GM18519 (cell line): ENCODE measurements around the gene OR5I1.
"Not testable (repeated sequence)": the region's sequence is repeated elsewhere in the genome, so short reads cannot be mapped to it uniquely, and the experiment has no call there.

Source experiments
- ATAC-seq: cut with Tn5 transposase; IDR thresholded peaks from one replicate; pipeline ENCODE4 v1.9.1; 2021; ENCODE audit warnings: mild to moderate bottlenecking, moderate library complexity; ENCODE audit not compliant: unreplicated experiment, low FRiP score

Gene OR5I1

DNA sequence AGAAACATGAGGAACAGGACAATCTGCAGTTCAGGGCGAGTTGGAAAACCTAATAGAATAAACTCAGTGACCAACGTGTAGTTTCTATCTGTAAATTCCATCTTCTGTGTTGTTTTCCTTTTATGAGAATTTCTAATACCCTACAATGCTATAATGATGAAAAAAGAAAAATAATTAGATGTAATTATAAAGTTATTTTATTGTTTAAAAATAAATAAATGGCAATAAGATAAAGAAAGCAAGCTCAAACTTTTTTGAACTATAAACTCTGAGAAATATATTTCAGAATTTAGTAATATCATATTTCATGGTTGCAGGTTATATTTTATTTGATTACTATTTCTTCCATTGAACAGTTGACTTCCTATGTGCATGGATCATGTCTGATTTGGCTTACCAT lies at the start of gene OR5I1:
OR5I1 (minus strand) TSS at position 101 of the 400 bp plus-strand sequence; CDS start at position 101, 0 bp downstream.
- no peak for ATAC-seq

DNA sequence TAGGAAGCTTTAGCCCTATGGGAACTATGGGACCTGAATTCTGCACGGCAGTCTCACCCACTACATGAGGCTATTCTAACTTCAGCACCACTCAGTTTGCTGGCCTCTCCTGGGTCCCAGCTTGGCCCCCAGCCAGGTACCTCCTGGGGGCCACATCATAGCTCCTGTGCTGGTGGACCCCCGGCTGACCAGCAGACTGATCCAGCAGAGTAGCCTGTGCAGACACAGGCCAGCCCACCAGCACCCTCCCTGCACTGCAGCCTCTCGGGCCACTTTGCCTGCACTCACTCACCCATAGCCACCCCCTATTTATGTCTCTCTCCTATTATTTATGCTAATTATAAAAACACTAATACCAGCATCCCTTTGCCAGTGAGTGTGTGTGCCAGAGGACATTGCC lies 34.7 kb upstream of the OR5I1 start:
- no peak for ATAC-seq

DNA sequence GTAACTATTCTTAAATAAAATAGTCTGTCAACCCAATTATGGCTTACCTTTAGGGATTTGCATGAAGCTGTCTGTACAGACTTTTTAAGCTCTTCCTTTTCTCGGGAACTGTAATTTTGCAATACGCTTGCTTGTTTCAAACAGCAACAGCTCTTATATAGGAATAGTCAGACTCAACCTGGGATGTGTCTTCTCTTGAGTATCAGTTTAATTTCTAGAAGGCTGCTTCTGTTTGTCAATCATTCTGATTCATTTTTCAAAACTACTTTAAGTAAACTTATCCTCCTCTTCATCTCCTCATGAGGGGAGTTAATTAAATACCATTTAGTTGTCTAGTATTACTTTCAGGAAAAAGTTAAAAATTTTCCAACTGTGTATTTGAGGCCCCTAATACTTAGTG lies 33.6 kb upstream of the OR5I1 start, which contains the start of gene OR10AG1:
OR10AG1 (minus strand) TSS at position 101 of the 400 bp plus-strand sequence; CDS start at position 63, 38 bp downstream.
- no peak for ATAC-seq

DNA sequence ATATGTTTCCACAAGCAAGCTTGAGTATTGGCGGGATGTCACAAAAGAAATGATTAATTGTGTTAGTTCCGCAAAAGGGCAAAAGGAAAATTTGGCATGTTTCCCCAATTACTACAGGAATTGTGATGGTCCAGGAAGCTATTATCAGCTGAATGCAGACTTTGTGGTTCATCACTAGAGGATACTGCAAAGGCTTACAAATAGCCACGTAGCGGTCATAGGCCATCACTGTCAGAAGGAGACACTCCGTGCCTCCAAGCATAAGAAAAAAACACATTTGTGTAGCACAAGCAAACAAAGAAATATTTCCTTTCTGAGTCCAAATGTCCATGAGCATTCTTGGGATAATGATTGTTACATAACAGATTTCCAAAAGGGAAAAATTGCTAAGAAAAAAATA lies 31.7 kb upstream of the OR5I1 start:
- ATAC-seq, result no peak

DNA sequence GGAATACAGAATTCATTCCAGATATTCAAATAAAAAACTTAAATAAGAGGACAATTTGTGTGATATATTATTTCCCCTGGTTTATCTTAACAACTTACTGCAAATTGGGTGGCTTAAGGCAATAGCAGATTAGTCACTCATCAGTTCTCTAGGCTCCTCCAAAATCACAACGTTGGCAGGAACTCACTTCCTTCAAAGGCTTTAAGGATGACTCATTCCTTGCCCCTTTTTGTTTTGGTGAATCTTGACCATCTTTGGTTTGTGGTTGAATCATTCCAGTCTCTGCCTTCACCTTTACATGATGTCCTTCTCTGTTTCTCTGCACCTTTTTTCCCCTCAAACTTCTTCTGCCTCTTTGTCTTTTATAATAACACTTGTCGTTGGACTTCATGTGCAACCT lies 30.2 kb upstream of the OR5I1 start:
- no peak for ATAC-seq

DNA sequence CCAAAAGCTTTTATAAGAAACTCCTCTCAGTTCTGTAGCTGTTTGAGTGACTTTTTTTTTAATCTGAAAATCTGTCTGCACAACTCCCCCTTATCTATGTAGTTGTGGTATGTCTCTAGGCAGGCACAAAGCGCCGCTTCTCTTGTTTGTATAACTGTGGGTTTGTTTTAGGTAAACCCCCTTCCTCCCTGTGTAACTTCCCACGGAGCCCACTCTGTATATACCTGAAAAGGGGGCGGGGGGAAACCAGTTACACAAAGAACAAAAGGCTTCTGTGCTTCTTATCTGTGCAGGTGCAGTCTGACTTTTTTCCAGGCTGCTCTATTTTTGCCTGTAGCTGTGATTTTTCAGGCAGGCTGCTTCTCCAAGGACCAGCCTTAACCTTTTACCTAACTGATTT lies 20.3 kb upstream of the OR5I1 start:
- no peak for ATAC-seq

DNA sequence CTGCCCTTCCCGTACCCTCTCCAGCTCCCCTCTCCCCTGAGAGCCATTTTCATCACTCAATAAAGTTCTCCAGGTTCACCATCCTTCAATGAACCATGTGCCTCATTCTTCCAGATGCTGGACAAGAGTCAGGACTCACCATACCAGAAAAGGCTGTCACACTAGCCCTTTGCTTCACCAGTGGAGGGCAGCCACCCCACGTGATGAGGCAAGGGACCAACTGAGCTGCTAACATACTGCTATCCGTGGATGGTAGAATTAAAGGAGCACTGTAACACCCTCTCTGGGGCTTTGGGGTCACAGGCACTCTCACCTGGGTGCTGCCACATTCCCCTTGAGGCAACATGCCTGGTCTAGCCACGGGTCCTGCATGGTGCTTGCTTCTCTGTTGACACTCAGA lies 13.1 kb upstream of the OR5I1 start:
- ATAC-seq, result no peak

DNA sequence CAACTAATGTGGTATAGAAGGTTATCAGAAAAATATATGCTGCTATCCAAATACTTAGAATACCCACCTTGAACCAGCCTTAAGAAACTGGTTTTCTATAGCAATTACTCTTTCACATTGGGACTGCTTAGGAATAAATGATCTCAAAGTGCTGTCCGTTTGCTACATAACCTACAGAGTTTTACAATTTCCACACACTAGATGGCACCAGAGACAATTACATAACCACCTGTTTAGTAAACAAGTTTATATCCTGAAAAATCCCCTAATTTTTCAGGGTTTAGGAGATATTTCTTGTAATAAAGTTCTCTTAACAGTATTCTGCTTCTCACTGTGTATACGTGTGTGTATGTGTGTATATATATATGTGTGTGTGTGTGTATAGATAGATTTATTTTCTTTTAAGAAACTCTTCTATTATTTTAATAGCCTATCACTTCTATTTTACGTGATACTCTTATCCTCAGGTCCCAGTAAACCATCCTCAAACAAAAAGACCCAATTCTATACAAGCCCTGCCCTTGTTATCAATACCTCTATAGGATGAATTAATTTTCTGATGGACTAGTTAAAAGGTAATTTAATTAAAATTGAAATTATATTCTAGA lies 6.7 kb upstream of the OR5I1 start:
- ATAC-seq, result no peak

DNA sequence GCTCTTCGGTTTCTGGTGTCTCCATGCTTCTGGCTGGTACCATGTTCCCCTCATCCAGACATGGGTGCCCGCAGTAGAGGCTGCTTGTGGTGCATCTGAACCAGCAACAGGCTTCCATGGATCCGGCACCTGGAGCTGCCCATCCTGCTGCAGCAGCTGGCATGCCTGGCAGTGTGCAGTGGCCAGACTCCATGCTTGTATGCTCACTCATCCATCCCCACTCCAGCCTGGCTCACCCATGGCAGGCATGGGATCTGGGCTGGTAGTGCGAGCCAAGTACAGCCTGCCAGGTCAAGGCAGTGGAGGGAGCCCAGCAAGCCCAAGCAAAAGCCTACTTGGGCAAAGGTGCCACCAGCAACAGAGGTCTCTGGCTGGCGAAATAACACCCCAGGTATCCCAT lies 15.7 kb downstream of the OR5I1 start:
- ATAC-seq, result no peak

DNA sequence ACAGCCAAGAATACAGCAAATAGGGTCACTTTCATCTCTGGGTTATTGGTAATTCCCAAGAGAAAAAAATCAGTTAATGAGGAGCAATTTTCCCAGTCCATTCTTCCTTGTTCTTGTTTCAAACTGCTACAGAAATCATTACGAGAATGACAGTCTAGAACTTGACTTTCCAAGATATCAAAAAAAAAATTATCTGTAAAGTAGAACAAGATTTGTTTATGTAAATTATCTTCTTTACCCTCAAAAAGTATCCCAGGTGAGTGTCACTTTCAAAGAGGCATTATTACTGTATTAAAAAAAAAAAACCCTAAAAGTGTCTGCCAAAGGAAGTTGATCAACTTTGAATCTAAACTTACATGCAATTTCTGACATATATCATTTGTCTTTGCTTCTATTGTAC lies 21.7 kb downstream of the OR5I1 start, which contains the start of gene OR5W2:
OR5W2 (minus strand) TSS at position 101 of the 400 bp plus-strand sequence; CDS start at position 101, 0 bp downstream.
- ATAC-seq, result no peak

DNA sequence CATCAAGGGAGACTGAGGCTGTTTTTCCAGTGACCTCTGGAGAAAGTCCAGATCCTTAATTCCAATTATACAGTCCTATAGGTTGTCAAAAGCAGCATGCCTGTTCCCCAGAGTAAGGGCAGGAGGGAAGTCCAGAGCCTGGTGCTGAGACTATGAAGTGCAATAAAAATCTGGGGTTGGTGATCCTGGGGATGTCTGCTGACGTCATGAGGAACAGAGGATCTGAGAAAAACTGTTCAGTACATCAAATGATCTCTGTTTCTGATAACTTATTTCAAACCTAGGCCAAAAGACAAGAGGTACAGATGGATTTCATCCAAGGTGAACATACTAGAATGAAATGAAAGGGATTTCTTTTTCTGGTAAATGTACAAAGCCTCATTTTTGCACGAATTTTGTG lies 33.9 kb downstream of the OR5I1 start:
- no peak for ATAC-seq

DNA sequence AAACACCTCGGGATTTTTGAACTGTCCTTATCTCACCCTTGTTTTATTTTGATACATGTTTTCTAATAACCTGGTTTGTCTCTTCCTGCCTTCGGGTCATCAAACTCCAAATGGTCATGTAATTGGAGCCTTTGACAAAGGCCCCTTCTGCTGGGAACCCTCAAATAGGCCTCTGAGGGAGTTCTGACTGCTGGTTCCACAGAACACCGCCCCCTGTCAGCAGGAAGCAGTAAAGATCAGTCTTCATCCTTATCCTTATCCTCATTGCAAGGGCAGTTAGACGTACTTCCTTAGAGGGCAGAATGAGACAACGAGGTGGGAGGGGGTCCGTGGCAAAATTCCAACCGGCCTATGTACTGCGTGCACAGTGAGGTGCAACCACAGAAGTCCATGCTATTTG lies 41.0 kb downstream of the OR5I1 start:
- no peak for ATAC-seq

DNA sequence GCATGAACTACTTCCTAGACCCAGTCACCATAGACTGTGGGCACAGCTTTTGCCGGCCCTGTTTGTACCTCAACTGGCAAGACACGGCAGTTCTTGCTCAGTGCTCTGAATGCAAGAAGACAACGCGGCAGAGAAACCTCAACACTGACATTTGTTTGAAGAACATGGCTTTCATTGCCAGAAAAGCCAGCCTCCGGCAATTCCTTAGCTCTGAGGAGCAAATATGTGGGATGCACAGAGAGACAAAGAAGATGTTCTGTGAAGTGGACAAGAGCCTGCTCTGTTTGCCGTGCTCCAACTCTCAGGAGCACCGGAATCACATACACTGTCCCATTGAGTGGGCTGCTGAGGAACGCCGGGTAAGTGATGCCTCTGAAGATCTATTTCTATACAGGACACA lies 50.7 kb downstream of the OR5I1 start:
- not testable (repeated sequence) for ATAC-seq
